Breast epithelium (tissue), 3 donors: ENCODE results near the gene AP2S1.

Source experiments
- CTCF ChIP-seq, 3 donors: fragments of 450-650 bp; IDR thresholded peaks; one replicate each; pipeline ENCODE4 v1.5.1; 2016 to 2017; ENCODE audit warnings: antibody characterized with exemption in 3 of 3, mild to moderate bottlenecking in 3 of 3, moderate library complexity in 3 of 3
- POLR2A ChIP-seq: fragments of 450-650 bp; IDR thresholded peaks from one replicate; pipeline ENCODE4 v1.6.1; 2016; ENCODE audit warnings: antibody characterized with exemption, mild to moderate bottlenecking, moderate library complexity
- POLR2AphosphoS5 ChIP-seq, 3 donors: sonication (generic); formaldehyde crosslinking; IDR thresholded peaks; one replicate each; pipeline ENCODE4 v1.6.1; 2017; ENCODE audit warnings: antibody characterized with exemption in 3 of 3

GRCh38 chr19:46840498-46840942 is 10.1 kb downstream of the AP2S1 start:
- TF ChIP-seq POLR2A (no peak), CTCF (IDR thresholded peaks at IDR 0.05) (peak; percentile 81 to 96 (median 91)), POLR2AphosphoS5 (IDR thresholded peaks at IDR 0.05) (peak in 2 of 3 donors; percentile 13 to 17)
